ENCODE measurements around the gene SP140L.
"Not testable (repeated sequence)": the region's sequence is repeated elsewhere in the genome, so short reads cannot be mapped to it uniquely, and the experiment has no call there.

SP140L gene

DNA sequence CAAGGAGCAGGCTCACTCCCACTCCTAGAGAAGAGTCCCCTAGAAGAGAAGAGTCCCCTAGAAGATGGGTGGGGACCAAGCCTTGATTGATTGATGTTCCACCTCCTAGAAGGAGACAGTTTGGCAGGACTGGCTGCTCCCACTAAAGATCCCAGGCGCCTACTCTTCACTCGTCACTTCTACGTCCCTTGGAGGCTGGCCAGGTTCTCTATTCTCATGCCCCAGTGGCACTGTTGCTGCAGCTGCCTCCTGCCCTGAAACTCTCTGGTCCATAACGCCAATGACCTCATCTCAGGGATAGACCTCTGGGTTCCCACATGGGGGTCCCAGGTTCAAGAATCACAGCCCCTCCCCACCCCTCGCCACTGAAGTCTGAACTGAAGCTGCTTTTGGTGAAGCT, 2.5 kb upstream of the SP140L start:
- DNase-seq = no peak

- no peak for DNase-seq
These were observed 1.4 kb upstream of the SP140L start for GRCh38 chr2:230325316-230326243.

DNA sequence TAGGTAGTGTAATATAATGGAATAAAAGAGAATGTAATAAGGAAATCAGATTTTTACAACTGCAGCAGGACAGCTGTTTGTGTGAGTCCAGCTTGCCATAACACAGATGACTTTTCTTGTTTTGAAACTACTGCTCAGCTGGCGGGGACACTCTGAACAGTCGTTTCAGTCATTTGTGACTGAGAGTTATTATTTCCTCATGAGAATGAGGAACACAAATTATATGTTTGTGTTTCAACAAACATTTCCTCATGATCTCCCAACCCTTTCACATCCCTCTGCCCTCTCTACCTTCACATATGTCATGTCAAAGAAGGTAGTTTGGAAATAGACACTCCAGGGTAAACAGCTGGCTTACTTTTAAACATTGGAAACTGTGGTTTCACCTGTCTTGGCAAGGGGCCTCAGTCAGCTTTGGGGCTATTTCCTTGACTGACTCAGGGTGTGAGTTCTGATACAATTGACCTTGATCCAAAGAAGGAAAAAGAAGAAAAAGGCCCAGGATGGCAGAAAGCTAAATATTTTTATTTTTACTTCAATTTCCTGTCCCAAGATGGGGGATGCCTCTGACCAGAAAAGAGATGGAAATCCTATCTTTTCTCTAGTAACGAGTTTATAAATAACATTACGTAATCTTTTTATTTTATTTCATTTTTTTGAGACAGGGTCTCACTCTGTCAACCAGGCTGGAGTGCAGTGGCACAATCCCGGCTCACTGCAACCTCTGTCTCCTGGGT, 593 bp downstream of the SP140L start:
- DNase-seq = no peak

- DNase-seq = no peak
These were observed 1.1 kb downstream of the SP140L start for GRCh38 chr2:230328155-230328458.

DNA sequence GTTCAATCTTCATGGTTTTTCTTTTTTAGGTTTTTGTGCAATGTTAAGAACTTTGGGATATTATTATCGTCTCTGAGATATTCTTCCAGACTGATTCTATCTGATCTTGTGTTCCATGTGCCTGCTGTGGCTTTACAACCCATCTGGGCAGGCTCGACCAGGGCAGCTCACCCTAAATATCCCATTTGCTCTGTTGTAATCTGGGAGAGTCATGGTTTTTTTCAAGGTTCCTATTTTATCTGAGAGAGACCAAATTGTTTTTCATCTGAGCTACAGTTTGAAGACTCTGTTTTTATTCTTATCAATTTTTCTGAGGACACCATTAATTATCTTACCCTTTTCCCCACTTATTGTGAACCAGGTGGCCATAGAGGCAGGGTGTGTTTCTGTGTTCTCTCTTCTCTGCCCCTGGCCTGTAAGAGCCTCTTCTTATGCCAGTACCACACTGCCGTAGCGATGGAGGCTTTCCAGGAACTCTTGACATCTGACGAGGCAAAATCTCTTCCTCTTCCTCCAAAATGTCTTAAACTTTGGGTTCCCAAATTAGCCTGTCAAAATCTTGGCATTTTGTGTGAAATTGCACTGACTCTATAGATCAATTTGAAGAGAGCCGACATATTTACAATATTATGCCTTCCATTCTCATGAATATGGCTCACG, 3.1 kb downstream of the SP140L start:
- no peak for DNase-seq

- no peak for DNase-seq
These were observed 3.7 kb downstream of the SP140L start for GRCh38 chr2:230330725-230331124.

DNA sequence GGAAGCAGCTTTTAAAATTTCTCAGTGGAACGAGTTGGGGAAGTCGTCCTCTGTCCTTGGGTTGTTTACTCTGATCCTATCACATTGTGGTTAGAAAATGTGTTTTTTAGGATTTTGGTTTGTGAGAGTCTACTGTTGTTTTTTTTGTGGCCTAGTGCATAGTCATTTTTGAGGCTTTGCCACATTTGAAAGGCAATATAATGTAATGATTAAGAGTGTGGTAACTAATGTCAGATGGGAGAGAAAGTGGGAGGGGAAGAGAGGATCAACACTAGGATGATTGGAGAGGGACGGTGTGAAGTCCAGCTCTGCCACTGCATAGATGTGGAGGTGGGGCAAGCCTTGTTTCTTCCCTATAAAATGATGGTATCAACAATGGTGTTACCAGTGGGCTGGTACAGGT, 8.5 kb downstream of the SP140L start:
- DNase-seq = no peak

DNA sequence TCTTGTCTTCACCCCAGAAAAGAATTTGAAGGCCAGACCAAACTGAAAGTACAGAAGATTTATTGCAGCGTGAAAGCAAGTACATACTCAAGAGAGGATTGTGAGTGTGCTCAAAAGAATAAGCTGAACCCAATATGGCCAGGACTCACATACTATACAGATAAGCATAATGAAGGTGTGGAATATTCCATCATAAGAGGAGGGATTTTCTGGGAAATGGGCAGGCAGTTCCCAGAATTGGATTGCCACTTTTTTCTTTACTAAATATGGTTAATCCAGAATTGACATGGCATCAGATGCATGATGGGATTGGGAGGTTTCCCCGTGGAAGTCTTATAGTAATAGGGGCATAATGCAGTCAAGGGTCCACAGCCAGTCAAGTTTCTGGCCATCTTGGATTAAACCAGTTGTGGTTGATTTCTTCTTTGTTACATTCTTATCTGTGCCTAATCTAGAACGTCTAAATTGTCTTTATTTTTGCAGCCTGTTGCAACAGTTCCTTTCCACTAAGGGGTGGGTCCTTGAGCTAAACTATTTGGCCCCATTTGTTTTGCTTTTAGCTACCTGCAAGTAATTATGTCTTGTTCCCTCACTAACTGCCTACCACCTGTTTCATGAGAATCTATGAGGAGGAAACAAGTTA, 9.0 kb downstream of the SP140L start:
- no peak for DNase-seq

DNA sequence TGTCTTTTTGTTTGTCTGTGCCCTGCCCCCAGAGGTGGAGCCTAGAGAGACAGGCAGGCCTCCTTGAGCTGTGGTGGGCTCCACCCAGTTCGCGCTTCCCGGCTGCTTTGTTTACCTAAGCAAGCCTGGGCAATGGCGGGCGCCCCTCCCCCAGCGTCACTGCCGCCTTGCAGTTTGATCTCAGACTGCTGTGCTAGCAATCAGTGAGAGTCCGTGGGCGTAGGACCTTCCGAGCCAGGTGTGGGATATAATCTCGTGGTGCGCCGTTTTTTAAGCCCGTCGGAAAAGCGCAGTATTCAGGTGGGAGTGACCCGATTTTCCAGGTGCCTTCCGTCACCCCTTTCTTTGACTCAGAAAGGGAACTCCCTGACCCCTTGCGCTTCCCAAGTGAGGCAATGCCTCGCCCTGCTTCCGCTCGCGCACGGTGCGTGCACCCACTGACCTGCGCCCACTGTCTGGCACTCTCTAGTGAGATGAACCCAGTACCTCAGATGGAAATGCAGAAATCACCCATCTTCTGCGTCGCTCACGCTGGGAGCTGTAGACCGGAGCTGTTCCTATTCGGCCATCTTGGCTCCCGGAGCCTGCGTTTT, 15.0 kb downstream of the SP140L start:
- DNase-seq = not testable (repeated sequence)

DNA sequence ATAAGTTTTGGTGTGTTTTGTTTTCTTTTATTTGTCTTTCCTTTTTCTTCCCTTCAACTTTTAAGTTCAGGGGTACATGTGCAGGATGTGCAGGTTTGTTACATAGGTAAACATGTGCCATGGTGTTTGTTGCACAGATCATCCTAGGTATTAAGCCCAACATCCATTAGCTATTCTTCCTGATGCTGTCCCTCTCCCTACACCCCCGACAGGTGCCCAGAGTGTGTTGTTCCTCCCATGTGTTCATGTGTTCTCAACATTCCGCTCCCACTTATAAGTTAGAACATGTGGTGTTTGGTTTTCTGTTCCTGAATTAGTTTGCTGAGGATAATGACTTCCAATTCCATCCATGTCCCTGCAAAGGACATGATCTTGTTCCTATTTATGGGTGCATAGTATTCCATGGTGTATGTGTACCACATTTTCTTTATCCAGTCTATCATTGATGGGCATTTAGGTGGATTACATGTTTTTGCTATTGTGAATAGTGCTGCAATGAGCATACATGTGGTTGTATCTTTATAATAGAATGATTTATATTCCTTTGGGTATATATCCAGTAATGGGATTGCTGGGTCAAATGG, 16.1 kb downstream of the SP140L start:
- not testable (repeated sequence) for DNase-seq

- DNase-seq = no peak
These were observed 16.8 kb downstream of the SP140L start for GRCh38 chr2:230343747-230344146.

DNA sequence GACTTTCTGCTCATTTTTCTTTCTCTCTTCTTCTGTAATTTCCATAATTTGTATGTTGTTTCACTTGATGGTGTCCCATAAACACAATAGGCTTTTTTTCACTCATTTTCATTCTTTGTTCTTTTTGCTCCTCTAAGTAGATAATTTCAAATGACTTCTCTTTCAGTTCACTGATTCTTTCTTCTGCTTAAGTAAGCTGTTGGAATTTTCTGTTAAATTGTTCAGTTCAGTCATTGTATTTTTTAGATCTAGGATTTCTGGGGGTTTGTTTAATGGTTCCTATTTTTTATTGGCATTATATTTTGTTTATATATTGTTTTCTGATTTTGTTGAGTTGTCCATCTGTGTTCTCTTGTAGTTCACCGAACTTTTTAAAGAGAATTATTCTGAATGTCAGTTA, 19.5 kb downstream of the SP140L start:
- no peak for DNase-seq

DNA sequence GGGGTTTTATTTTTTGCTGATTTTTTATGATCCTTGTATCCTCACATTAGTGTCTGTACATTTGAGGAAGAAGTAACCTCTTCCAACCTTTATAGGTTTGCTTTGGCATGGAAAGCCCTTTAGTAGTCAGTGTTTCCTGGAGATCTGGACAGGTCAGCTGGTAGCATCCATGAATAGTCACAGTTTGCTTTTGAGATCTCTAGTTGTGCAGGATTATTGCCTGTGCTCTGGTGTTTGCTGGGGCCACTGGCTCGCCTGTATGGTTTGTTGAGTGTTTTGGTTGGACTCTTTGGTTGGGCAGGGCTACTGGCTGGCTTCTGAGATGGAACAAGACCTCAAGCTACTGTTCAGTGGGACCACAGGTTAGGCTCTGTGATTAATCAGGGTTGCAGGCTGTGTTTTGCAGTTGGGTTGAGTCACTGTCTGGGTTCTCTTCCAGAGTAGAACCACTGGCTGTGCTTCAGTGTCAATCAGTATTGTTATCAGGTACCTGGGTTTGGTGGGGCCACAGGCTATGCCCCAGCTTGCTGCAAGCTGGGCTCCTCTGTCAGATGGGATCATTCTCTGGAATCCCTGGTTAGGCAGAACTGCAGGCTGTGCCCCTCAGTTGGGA, 20.0 kb downstream of the SP140L start:
- DNase-seq = no peak

GRCh38 chr2:230347659-230348305, 20.8 kb downstream of the SP140L start:
- DNase-seq = no peak

DNA sequence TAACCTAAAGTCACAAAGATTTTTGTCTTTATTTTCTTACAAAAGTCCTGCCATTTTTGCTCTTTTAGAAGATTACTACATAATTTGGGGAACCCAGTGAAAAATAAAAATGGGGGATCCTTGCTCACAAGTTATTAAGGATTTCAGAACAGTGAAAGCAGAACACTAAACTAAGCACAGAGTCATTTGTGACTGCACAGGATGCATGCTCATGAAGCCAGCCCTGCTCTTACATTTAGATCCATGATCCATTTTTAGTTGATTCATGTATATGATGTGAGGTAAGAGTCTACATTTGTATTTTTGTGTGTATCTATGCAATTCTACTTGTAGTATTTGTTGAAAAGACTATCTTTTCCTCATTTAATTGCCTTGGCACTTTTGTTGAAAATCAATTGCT, 21.8 kb downstream of the SP140L start:
- no peak for DNase-seq

- no peak for DNase-seq
These were observed 29.1 kb downstream of the SP140L start for GRCh38 chr2:230356084-230356483.

DNA sequence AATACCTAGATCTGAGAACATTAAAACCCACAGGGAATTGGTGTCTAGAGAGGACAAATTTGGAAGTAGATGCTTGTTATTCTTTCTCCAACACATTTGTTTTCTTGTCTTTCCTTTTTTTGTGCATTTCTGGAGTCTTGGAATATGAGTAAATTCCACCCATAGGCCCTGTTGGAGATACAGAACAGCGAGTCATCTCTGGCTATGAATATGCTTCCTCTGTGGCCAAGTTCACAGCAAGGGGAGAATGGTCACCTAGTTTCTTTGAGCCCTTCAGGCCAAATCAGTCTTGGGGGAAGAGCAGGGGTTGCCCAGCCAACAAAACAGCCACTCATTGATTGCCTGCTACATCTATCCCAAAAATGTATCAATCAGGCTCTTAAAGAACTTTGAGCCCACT, 31.3 kb downstream of the SP140L start:
- DNase-seq = no peak

GRCh38 chr2:230360028-230360427, 33.0 kb downstream of the SP140L start:
- DNase-seq = no peak

- no peak for DNase-seq
These were observed 35.2 kb downstream of the SP140L start for GRCh38 chr2:230362030-230362691.

- no peak for DNase-seq
These were observed 55.1 kb downstream of the SP140L start for GRCh38 chr2:230382108-230382507.

- no peak for DNase-seq
These were observed 56.5 kb downstream of the SP140L start for GRCh38 chr2:230383453-230383852.

Measured in hippocampal formation (tissue), 2 donors.